Measurements from ENCODE around the gene FOXO3.

The FOXO3 gene

GRCh38 chr6:108578595-108579327, 18.0 kb downstream of the FOXO3 start:
- no peak overlapping the region for H3K27ac Mint-ChIP-seq
- H3K27me3 Mint-ChIP-seq = no peaks in the 10 kb centered on the region
- peaks cover 63% of the 10 kb centered on the region for H3K4me1 Mint-ChIP-seq (ENCODE audit: low read depth)

GRCh38 chr6:108579328-108579721, 18.6 kb downstream of the FOXO3 start:
- H3K4me3 Mint-ChIP-seq = no peak overlapping the region
- no peaks in the 10 kb centered on the region for H3K27me3 Mint-ChIP-seq
- H3K27ac Mint-ChIP-seq = no peak overlapping the region
- peaks cover 9% of the 10 kb centered on the region for H3K36me3 Mint-ChIP-seq (ENCODE audit: low read depth)
- H3K4me1 Mint-ChIP-seq (ENCODE audit: low read depth) = peaks cover 64% of the 10 kb centered on the region
- H3K9me3 Mint-ChIP-seq = no peaks in the 10 kb centered on the region

More at GRCh38 chr6:108578595-108579327, 18.0 kb downstream of the FOXO3 start:
- no peak overlapping the region for H3K4me3 Mint-ChIP-seq
- H3K36me3 Mint-ChIP-seq (ENCODE audit: low read depth) = peaks cover 9% of the 10 kb centered on the region
- H3K9me3 Mint-ChIP-seq = no peaks in the 10 kb centered on the region

GRCh38 chr6:108580646-108581045, 19.9 kb downstream of the FOXO3 start:
- no peak overlapping the region for H3K4me3 Mint-ChIP-seq
- H3K9me3 Mint-ChIP-seq = no peaks in the 10 kb centered on the region
- H3K4me1 Mint-ChIP-seq (ENCODE audit: low read depth) = peaks cover 53% of the 10 kb centered on the region
- H3K27me3 Mint-ChIP-seq = no peaks in the 10 kb centered on the region
- H3K27ac Mint-ChIP-seq = no peak overlapping the region
- peaks cover 9% of the 10 kb centered on the region for H3K36me3 Mint-ChIP-seq (ENCODE audit: low read depth)

GRCh38 chr6:108581237-108581931, 20.7 kb downstream of the FOXO3 start:
- Mint-ChIP-seq H3K9me3 (no peaks in the 10 kb centered on the region), H3K4me1 (ENCODE audit: low read depth) (peaks cover 52% of the 10 kb centered on the region), H3K36me3 (ENCODE audit: low read depth) (peaks cover 9% of the 10 kb centered on the region), H3K27ac (peak overlapping the region; percentile 53), H3K4me3 (no peak overlapping the region), H3K27me3 (no peaks in the 10 kb centered on the region)

- H3K27ac Mint-ChIP-seq = no peak overlapping the region
- peaks cover 9% of the 10 kb centered on the region for H3K36me3 Mint-ChIP-seq (ENCODE audit: low read depth)
- no peaks in the 10 kb centered on the region for H3K27me3 Mint-ChIP-seq
- H3K4me1 Mint-ChIP-seq (ENCODE audit: low read depth) = peaks cover 47% of the 10 kb centered on the region
- H3K4me3 Mint-ChIP-seq = no peak overlapping the region
- H3K9me3 Mint-ChIP-seq = no peaks in the 10 kb centered on the region
Observed at GRCh38 chr6:108581932-108582475, 21.3 kb downstream of the FOXO3 start.

GRCh38 chr6:108582618-108583017, 21.9 kb downstream of the FOXO3 start:
- Mint-ChIP-seq H3K9me3 (no peaks in the 10 kb centered on the region), H3K27ac (no peak overlapping the region), H3K36me3 (ENCODE audit: low read depth) (peaks cover 9% of the 10 kb centered on the region), H3K4me3 (no peak overlapping the region), H3K4me1 (ENCODE audit: low read depth) (peaks cover 47% of the 10 kb centered on the region), H3K27me3 (no peaks in the 10 kb centered on the region)

GRCh38 chr6:108584323-108584722, 23.6 kb downstream of the FOXO3 start:
- no peaks in the 10 kb centered on the region for H3K9me3 Mint-ChIP-seq
- H3K4me1 Mint-ChIP-seq (ENCODE audit: low read depth) = peaks cover 61% of the 10 kb centered on the region
- no peak overlapping the region for H3K27ac Mint-ChIP-seq
- no peaks in the 10 kb centered on the region for H3K27me3 Mint-ChIP-seq
- no peak overlapping the region for H3K4me3 Mint-ChIP-seq
- H3K36me3 Mint-ChIP-seq (ENCODE audit: low read depth) = no peaks in the 10 kb centered on the region

- Mint-ChIP-seq H3K4me1 (ENCODE audit: low read depth) (peaks cover 68% of the 10 kb centered on the region), H3K36me3 (ENCODE audit: low read depth) (no peaks in the 10 kb centered on the region), H3K4me3 (no peak overlapping the region)
Observed at GRCh38 chr6:108585359-108585758, 24.6 kb downstream of the FOXO3 start.

GRCh38 chr6:108585921-108586536, 25.3 kb downstream of the FOXO3 start:
- Mint-ChIP-seq H3K27ac (no peak overlapping the region), H3K9me3 (no peaks in the 10 kb centered on the region), H3K36me3 (ENCODE audit: low read depth) (no peaks in the 10 kb centered on the region), H3K4me1 (ENCODE audit: low read depth) (peaks cover 68% of the 10 kb centered on the region), H3K4me3 (no peak overlapping the region), H3K27me3 (no peaks in the 10 kb centered on the region)

More at GRCh38 chr6:108585359-108585758, 24.6 kb downstream of the FOXO3 start:
- H3K9me3 Mint-ChIP-seq = no peaks in the 10 kb centered on the region
- no peaks in the 10 kb centered on the region for H3K27me3 Mint-ChIP-seq
- no peak overlapping the region for H3K27ac Mint-ChIP-seq

GRCh38 chr6:108587258-108588059, 26.7 kb downstream of the FOXO3 start:
- Mint-ChIP-seq H3K4me3 (no peak overlapping the region), H3K27me3 (no peaks in the 10 kb centered on the region), H3K4me1 (ENCODE audit: low read depth) (peaks cover 70% of the 10 kb centered on the region), H3K36me3 (ENCODE audit: low read depth) (no peaks in the 10 kb centered on the region), H3K27ac (no peak overlapping the region), H3K9me3 (no peaks in the 10 kb centered on the region)

- H3K27me3 Mint-ChIP-seq = peaks cover 2% of the 10 kb centered on the region
- peaks cover 73% of the 10 kb centered on the region for H3K4me1 Mint-ChIP-seq (ENCODE audit: low read depth)
- peak overlapping the region; percentile 7 for H3K27ac Mint-ChIP-seq
- no peaks in the 10 kb centered on the region for H3K9me3 Mint-ChIP-seq
- H3K36me3 Mint-ChIP-seq (ENCODE audit: low read depth) = peaks cover 3% of the 10 kb centered on the region
- H3K4me3 Mint-ChIP-seq = no peak overlapping the region
Observed at GRCh38 chr6:108588586-108588985, 27.9 kb downstream of the FOXO3 start.

GRCh38 chr6:108589244-108589791, 28.6 kb downstream of the FOXO3 start:
- peaks cover 74% of the 10 kb centered on the region for H3K4me1 Mint-ChIP-seq (ENCODE audit: low read depth)
- H3K27ac Mint-ChIP-seq = peak overlapping the region; percentile 13
- no peak overlapping the region for H3K4me3 Mint-ChIP-seq
- peaks cover 2% of the 10 kb centered on the region for H3K27me3 Mint-ChIP-seq
- H3K36me3 Mint-ChIP-seq (ENCODE audit: low read depth) = peaks cover 3% of the 10 kb centered on the region
- no peaks in the 10 kb centered on the region for H3K9me3 Mint-ChIP-seq

- H3K27me3 Mint-ChIP-seq = peaks cover 2% of the 10 kb centered on the region
- H3K36me3 Mint-ChIP-seq (ENCODE audit: low read depth) = peaks cover 3% of the 10 kb centered on the region
- peaks cover 83% of the 10 kb centered on the region for H3K4me1 Mint-ChIP-seq (ENCODE audit: low read depth)
- no peaks in the 10 kb centered on the region for H3K9me3 Mint-ChIP-seq
- H3K27ac Mint-ChIP-seq = no peak overlapping the region
- H3K4me3 Mint-ChIP-seq = no peak overlapping the region
Observed at GRCh38 chr6:108591040-108591816, 30.5 kb downstream of the FOXO3 start.
